ENCODE measurements around the gene SGTB.

- TF ChIP-seq RNF2 (IDR thresholded peaks at IDR 0.05; ENCODE audit: borderline replicate concordance, low read depth, low read length, missing control alignments, poor library complexity, severe bottlenecking) (no peak), POLR2A (IDR thresholded peaks at IDR 0.05; ENCODE audit: control extremely low read depth in 1 of 2, low read depth in 2 of 2, low read length in 2 of 2) (no peak), CTCF (IDR thresholded peaks at IDR 0.05; ENCODE audit: control extremely low read depth in 1 of 3, insufficient read depth in 1 of 3, low read depth in 1 of 3, low read length in 3 of 3) (no peak), BRCA1 (IDR thresholded peaks at IDR 0.05; ENCODE audit: low read depth, low read length) (no peak), SP1 (IDR thresholded peaks at IDR 0.05; ENCODE audit: low read depth, low read length) (no peak), KDM5A (IDR thresholded peaks at IDR 0.05; ENCODE audit: low read length) (no peak), CREB1 (IDR thresholded peaks at IDR 0.05) (no peak)
Measured at GRCh38 chr5:65769539-65769938, 47.6 kb upstream of the SGTB start.
